A549 (cell line): ENCODE results near the gene LRRIQ3.

ENCODE experiments used
- BHLHE40 ChIP-seq: IDR thresholded peaks from 2 replicates; pipeline ENCODE4 v1.6.1; 2012; ENCODE audit warnings: low read depth, low read length, inconsistent platforms
- CBX8 ChIP-seq: fragments of 200-600 bp; sonication (generic); IDR thresholded peaks from 2 replicates; pipeline ENCODE4 v1.6.1; 2016
- EP300 ChIP-seq, 2 experiments: fragments of >200 bp; sonication (Bioruptor Twin); formaldehyde crosslinking; IDR thresholded peaks; 2 replicates in 1 of 2; 3 replicates in 1 of 2; pipeline ENCODE4 v1.6.1; 2016 to 2017
- FOSL2 ChIP-seq, 2 experiments: fragments of 450-650 bp in 1 of 2; fragments of >200 bp in 1 of 2; sonication (Bioruptor Twin) in 1 of 2; formaldehyde crosslinking; IDR thresholded peaks; 2 replicates each; pipeline versions ENCODE4 v1.5.0 to v1.6.1; 2016 to 2020; ENCODE audit warnings: mild to moderate bottlenecking in 1 of 2, moderate library complexity in 1 of 2
- JUNB ChIP-seq: fragments of >200 bp; sonication (Bioruptor Twin); formaldehyde crosslinking; IDR thresholded peaks from 2 replicates; pipeline ENCODE4 v1.6.1; 2016
- NFE2L2 ChIP-seq: fragments of 150-350 bp; conservative IDR thresholded peaks from 2 replicates; pipeline ENCODE4 v1.6.1; 2014; ENCODE audit warnings: low read length
- PHF8 ChIP-seq: fragments of 200-600 bp; sonication (generic); IDR thresholded peaks from 2 replicates; pipeline ENCODE4 v1.6.1; 2016; ENCODE audit warnings: low read depth, mild to moderate bottlenecking, antibody characterized with exemption, moderate library complexity, borderline replicate concordance
- POLR2A ChIP-seq: IDR thresholded peaks from 2 replicates; pipeline ENCODE4 v1.6.1; 2012; ENCODE audit warnings: mild to moderate bottlenecking, low read length
- SMC3 ChIP-seq: fragments of >200 bp; sonication (Bioruptor Twin); formaldehyde crosslinking; IDR thresholded peaks from 3 replicates; pipeline ENCODE4 v1.6.1; 2018; ENCODE audit warnings: inconsistent platforms
- ZSCAN20 ChIP-seq: fragments of 250-450 bp; sonication (Bioruptor Pico); IDR thresholded peaks from 2 replicates; pipeline ENCODE4 v1.8.0; 2022; ENCODE audit warnings: mild to moderate bottlenecking, moderate library complexity
- TF ChIP-seq, protein P1 (sequence below): fragments of >200 bp; sonication (Bioruptor Twin); formaldehyde crosslinking; IDR thresholded peaks from 3 replicates; pipeline ENCODE4 v1.5.1; 2016
- TF ChIP-seq, protein P2 (sequence below): IDR thresholded peaks from 2 replicates; pipeline ENCODE4 v1.6.1; 2012
- TF ChIP-seq, protein P3 (sequence below): IDR thresholded peaks from 2 replicates; pipeline ENCODE4 v1.6.1; 2012

DNA sequence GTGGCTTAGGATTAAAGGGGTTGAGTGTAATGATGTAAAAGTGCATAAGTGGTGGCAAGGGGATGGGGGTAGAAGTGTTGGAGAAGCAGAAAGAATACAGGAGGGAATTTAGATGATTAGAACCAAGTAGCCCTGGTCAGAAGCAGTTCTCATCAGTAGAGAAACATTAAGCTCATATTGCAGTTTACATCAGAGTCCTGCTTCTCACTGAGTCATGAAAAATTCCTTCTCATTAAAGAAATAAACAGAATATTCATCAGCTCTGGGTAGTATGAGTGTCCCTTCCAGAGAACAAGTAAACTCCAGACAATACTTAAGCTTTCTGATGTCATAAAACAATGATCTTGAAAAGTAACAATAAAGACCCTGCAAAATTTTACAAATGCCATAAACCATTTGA, 36.5 kb downstream of the LRRIQ3 start:
- TF ChIP-seq EP300 (IDR thresholded peaks at IDR 0.05) (no peak), POLR2A (no peak), FOSL2 (IDR thresholded peaks at IDR 0.05) (no peak), FOSL2 (CRISPR knock-in tag; IDR thresholded peaks at IDR 0.05) (no peak), CBX8 (no peak), NFE2L2 (no peak), JUNB (no peak), BHLHE40 (no peak), SMC3 (no peak), PHF8 (no peak), ZSCAN20 (CRISPR knock-in tag) (no peak)
- TF ChIP-seq, protein P1, sequence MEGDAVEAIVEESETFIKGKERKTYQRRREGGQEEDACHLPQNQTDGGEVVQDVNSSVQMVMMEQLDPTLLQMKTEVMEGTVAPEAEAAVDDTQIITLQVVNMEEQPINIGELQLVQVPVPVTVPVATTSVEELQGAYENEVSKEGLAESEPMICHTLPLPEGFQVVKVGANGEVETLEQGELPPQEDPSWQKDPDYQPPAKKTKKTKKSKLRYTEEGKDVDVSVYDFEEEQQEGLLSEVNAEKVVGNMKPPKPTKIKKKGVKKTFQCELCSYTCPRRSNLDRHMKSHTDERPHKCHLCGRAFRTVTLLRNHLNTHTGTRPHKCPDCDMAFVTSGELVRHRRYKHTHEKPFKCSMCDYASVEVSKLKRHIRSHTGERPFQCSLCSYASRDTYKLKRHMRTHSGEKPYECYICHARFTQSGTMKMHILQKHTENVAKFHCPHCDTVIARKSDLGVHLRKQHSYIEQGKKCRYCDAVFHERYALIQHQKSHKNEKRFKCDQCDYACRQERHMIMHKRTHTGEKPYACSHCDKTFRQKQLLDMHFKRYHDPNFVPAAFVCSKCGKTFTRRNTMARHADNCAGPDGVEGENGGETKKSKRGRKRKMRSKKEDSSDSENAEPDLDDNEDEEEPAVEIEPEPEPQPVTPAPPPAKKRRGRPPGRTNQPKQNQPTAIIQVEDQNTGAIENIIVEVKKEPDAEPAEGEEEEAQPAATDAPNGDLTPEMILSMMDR = no peak
- TF ChIP-seq, protein P2, sequence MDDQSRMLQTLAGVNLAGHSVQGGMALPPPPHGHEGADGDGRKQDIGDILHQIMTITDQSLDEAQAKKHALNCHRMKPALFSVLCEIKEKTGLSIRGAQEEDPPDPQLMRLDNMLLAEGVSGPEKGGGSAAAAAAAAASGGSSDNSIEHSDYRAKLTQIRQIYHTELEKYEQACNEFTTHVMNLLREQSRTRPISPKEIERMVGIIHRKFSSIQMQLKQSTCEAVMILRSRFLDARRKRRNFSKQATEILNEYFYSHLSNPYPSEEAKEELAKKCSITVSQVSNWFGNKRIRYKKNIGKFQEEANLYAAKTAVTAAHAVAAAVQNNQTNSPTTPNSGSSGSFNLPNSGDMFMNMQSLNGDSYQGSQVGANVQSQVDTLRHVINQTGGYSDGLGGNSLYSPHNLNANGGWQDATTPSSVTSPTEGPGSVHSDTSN = no peak
- TF ChIP-seq, protein P3, sequence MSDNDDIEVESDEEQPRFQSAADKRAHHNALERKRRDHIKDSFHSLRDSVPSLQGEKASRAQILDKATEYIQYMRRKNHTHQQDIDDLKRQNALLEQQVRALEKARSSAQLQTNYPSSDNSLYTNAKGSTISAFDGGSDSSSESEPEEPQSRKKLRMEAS = no peak
